ENCODE data around the gene LYPD6B. TPM values are rescaled to one million over a fixed set of nuclear protein-coding genes. Genes with fewer than 3 reads are reported as not detected.

Gene LYPD6B
- total and polyA plus RNA-seq, 10 of the 15 experiments (the other 5 are each of a cell fraction or from before 2014, with no cell fraction given) = 1.0 to 6.6 (median 4.0) TPM

GRCh38 chr2:149226790-149227189 is 188.3 kb downstream of the LYPD6B start (continued):
- TF ChIP-seq ASH2L (IDR thresholded peaks at IDR 0.05; ENCODE audit: borderline replicate concordance, low read depth) = no peak

- Histone ChIP-seq H3K4me1 (ENCODE audit: control insufficient read depth, insufficient read depth, low read length) (no peaks in the 10 kb centered on the region), H3K36me3 (ENCODE audit: control insufficient read depth in 2 of 2, insufficient read depth in 2 of 2, low read length in 1 of 2) (no peaks in the 10 kb centered on the region), H4K20me1 (ENCODE audit: control insufficient read depth, insufficient read depth) (no peaks in the 10 kb centered on the region), H3K27me3 (replicated peaks in 1 of 2; ENCODE audit: control insufficient read depth in 2 of 2, insufficient read depth in 2 of 2, low read length in 1 of 2) (no peaks in the 10 kb centered on the region; a peak in 1 of 4 replicates), H3K27ac (ENCODE audit: control insufficient read depth, insufficient read depth) (no peak overlapping the region), H3K79me2 (ENCODE audit: control insufficient read depth, insufficient read depth, low read length) (no peaks in the 10 kb centered on the region), H2AFZ (ENCODE audit: control insufficient read depth, low read depth, low read length) (no peak overlapping the region), H3K4me2 (ENCODE audit: control insufficient read depth, insufficient read depth) (no peak overlapping the region), H3K9me3 (replicated peaks; ENCODE audit: control insufficient read depth, insufficient read depth, low read length) (no peaks in the 10 kb centered on the region), H3K9ac (ENCODE audit: control insufficient read depth, insufficient read depth, low read length) (no peak overlapping the region), H3K4me3 (no peak overlapping the region)
- intact Hi-C loops (cut with micrococcal nuclease; ENCODE audit: unreplicated experiment) (no loop called here), in situ Hi-C loops (cut with MboI) (no loop called here)
- ATAC-seq (no peak), DNase-seq (ENCODE audit: low read depth, low spot score) (no peak), FAIRE-seq (no peak)
- no TSS peak for BruUV-seq (replicated peaks)
- ChIA-PET CTCF (no interaction called here), RAD21 (ENCODE audit: unreplicated experiment) (no interaction called here), POLR2A (no interaction called here), SMC1A (ENCODE audit: uncharacterized antibody, unreplicated experiment) (no interaction called here)
- 17% methylated on average over 3 of the region's 3 CpGs for WGBS (ENCODE audit: insufficient coverage, insufficient replicate concordance, low lambda C conversion rate, missing lambda C conversion rate)
- TF ChIP-seq IKZF1 (conservative IDR thresholded peaks at IDR 0.05) (no peak), FOXK2 (IDR thresholded peaks at IDR 0.05) (no peak), ZNF274 (IDR thresholded peaks at IDR 0.05; ENCODE audit: insufficient read depth, insufficient read length) (no peak), SREBF2 (IDR thresholded peaks at IDR 0.05; ENCODE audit: low read length) (no peak), STAT3 (IDR thresholded peaks at IDR 0.05; ENCODE audit: low read depth, low read length) (no peak), PKNOX1 (IDR thresholded peaks at IDR 0.05) (no peak), ATF2 (IDR thresholded peaks at IDR 0.05; ENCODE audit: low read length) (no peak), SUZ12 (IDR thresholded peaks at IDR 0.05; ENCODE audit: unreplicated experiment) (no peak), MYC (IDR thresholded peaks at IDR 0.05; ENCODE audit: insufficient read depth, insufficient read length, insufficient replicate concordance, low read length, severe bottlenecking) (no peak), SMC3 (IDR thresholded peaks at IDR 0.05; ENCODE audit: borderline replicate concordance, low read length) (no peak), E2F4 (IDR thresholded peaks at IDR 0.05; ENCODE audit: low read depth, low read length) (no peak), CREM (IDR thresholded peaks at IDR 0.05; ENCODE audit: low read depth) (no peak)
Observed at GRCh38 chr2:149235816-149236375, 197.4 kb downstream of the LYPD6B start.
